Measurements from ENCODE around the gene ZFAND4.

DNA sequence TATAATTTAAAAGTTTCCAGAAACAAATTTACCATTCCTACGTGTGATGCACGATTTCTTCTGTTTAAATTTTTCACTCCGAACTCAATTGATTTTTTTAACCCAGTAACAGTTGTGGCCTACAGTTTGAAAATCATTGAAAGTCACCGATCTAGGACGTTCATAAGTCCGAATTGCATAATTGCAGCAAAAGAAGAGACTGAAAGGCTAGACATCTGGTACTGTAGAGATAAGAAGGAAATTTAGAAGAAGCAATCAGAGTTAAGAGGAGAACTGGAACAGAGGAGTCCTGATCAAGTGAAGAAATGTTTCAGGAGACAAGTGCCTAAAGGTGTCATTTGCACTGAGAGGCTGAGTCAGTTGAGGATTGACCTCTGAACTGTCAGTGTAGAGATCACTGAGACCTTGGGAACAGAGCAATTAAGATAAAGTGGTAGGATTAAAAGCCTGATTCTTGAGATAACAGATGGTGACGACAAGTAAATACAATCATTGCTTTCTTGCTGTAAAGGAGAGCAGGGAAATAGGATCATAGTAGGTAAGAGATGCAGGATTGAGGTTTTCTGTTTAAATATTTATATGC is 73.5 kb downstream of the ZFAND4 start:
- TF ChIP-seq, protein P1, sequence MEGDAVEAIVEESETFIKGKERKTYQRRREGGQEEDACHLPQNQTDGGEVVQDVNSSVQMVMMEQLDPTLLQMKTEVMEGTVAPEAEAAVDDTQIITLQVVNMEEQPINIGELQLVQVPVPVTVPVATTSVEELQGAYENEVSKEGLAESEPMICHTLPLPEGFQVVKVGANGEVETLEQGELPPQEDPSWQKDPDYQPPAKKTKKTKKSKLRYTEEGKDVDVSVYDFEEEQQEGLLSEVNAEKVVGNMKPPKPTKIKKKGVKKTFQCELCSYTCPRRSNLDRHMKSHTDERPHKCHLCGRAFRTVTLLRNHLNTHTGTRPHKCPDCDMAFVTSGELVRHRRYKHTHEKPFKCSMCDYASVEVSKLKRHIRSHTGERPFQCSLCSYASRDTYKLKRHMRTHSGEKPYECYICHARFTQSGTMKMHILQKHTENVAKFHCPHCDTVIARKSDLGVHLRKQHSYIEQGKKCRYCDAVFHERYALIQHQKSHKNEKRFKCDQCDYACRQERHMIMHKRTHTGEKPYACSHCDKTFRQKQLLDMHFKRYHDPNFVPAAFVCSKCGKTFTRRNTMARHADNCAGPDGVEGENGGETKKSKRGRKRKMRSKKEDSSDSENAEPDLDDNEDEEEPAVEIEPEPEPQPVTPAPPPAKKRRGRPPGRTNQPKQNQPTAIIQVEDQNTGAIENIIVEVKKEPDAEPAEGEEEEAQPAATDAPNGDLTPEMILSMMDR (IDR thresholded peaks at IDR 0.05) = no peak
- TF ChIP-seq POLR2A (IDR thresholded peaks at IDR 0.05) = no peak

Measured in testis (tissue), 2 donors.